K562 (cell line): ENCODE results near the gene VSIG10. TPM values are rescaled to one million over a fixed set of nuclear protein-coding genes. Genes with fewer than 3 reads are reported as not detected.

Experiments used
- ATAC-seq: fragments of 200-7000 bp; cut with Tn5 transposase; 3 replicates; pipeline ENCODE4 v1.9.1; 2020; ENCODE audit warnings: moderate library complexity
- BruUV-seq: library from RNA; stranded (reverse); fragments of 400-500 nt; replicated peaks from 2 replicates; lab custom pipeline; 2021; lab: Mats Ljungman, UMichigan
- CTCF ChIA-PET: fragments of 300-600 bp; formaldehyde crosslinking; extraction: SDS; loops from one replicate; lab custom pipeline; 2021; ENCODE audit warnings: low intra/inter-chr PET ratio; lab: Yijun Ruan, JAX
- POLR2A ChIA-PET: fragments of 300-600, 350-650 bp; sonication (Branson Sonifier 250); formaldehyde crosslinking; extraction: SDS; loops from one replicate; lab custom pipeline; 2021; ENCODE audit warnings: antibody characterized with exemption, inconsistent platforms; lab: Yijun Ruan, JAX
- DNase-seq, 4 experiments: peaks; one replicate each; pipeline versions ENCODE4 v3.0.0 to v3.0.0-alpha.2; 2011 to 2018; ENCODE audit warnings: low spot score in 3 of 4, mixed read lengths in 3 of 4; ENCODE audit errors: extremely low read depth in 1 of 4
- FAIRE-seq: peaks from 2 replicates; lab custom pipeline; 2011; peaks lifted over from hg19 to GRCh38; lab: Jason Lieb, UNC
- H2AFZ ChIP-seq: 2 replicates; pipeline ENCODE4 v1.6.0; 2011; ENCODE audit warnings: low read depth, low read length, control low read depth, inconsistent platforms
- H3K27ac ChIP-seq: fragments of 200-600 bp; 3 replicates; pipeline ENCODE4 v1.8.0; 2011; ENCODE audit warnings: low read depth, mild to moderate bottlenecking, control low read depth, inconsistent platforms, low read length, moderate library complexity, mixed read lengths; ENCODE audit errors: extremely low read depth
- H3K27me3 ChIP-seq, 2 experiments: fragments of 300-600 bp in 1 of 2; 2 replicates in 1 of 2; 3 replicates in 1 of 2; pipeline versions ENCODE4 v1.6.0 to v1.8.0; 2011; ENCODE audit warnings: inconsistent platforms in 2 of 2, low read length in 2 of 2, mild to moderate bottlenecking in 1 of 2, mixed read lengths in 1 of 2, moderate library complexity in 1 of 2; ENCODE audit not compliant: control insufficient read depth in 2 of 2, insufficient read depth in 2 of 2
- H3K36me3 ChIP-seq: fragments of 300-600 bp; 3 replicates; pipeline ENCODE4 v1.8.0; 2011; ENCODE audit warnings: mild to moderate bottlenecking, low read length, inconsistent platforms; ENCODE audit not compliant: control insufficient read depth, insufficient read depth
- H3K4me1 ChIP-seq, 2 experiments: fragments of 200-600 bp in 1 of 2; replicated peaks in 1 of 2; 2 replicates in 1 of 2; 3 replicates in 1 of 2; pipeline versions ENCODE4 v1.5.1 to v1.8.0; 2011; ENCODE audit warnings: inconsistent platforms in 2 of 2, low read length in 2 of 2, mild to moderate bottlenecking in 1 of 2, mixed read lengths in 1 of 2, moderate library complexity in 1 of 2; ENCODE audit not compliant: control insufficient read depth in 2 of 2, insufficient read depth in 2 of 2
- H3K4me2 ChIP-seq: 2 replicates; pipeline ENCODE4 v1.6.1; 2011; ENCODE audit warnings: low read length, control low read depth, inconsistent platforms, mixed read lengths; ENCODE audit not compliant: insufficient read depth
- H3K4me3 ChIP-seq: fragments of 200-600 bp; sonication (generic), shearing (Covaris generic); 2 replicates; pipeline ENCODE4 v1.5.1; 2016; ENCODE audit warnings: control low read depth, inconsistent platforms
- H3K79me2 ChIP-seq: fragments of 200-600 bp; 3 replicates; pipeline ENCODE4 v1.8.0; 2011; ENCODE audit warnings: low read length, inconsistent platforms; ENCODE audit not compliant: control insufficient read depth, insufficient read depth
- H3K9ac ChIP-seq, 2 experiments: 2 replicates each; pipeline versions ENCODE4 v1.6.0 to v1.6.1; 2011; ENCODE audit warnings: low read depth in 2 of 2, low read length in 2 of 2, control low read depth in 1 of 2, inconsistent platforms in 1 of 2, mild to moderate bottlenecking in 1 of 2, mixed read lengths in 1 of 2; ENCODE audit not compliant: insufficient read depth in 1 of 2
- H3K9me1 ChIP-seq: one replicate; pipeline ENCODE4 v1.6.0; 2011; ENCODE audit warnings: inconsistent platforms, mild to moderate bottlenecking, low read length, moderate library complexity; ENCODE audit not compliant: control insufficient read depth, insufficient read depth
- H3K9me3 ChIP-seq: replicated peaks from 2 replicates; pipeline ENCODE4 v1.5.1; 2011; ENCODE audit warnings: low read depth, low read length, inconsistent platforms; ENCODE audit not compliant: control insufficient read depth, insufficient read depth
- H4K20me1 ChIP-seq: replicated peaks from 2 replicates; pipeline ENCODE4 v1.6.1; 2011; ENCODE audit warnings: low read length, inconsistent platforms, mixed read lengths; ENCODE audit not compliant: control insufficient read depth, insufficient read depth
- CCNT2 ChIP-seq: IDR thresholded peaks from 2 replicates; pipeline ENCODE4 v1.6.1; 2011; ENCODE audit warnings: borderline replicate concordance, low read depth, mild to moderate bottlenecking, moderate library complexity, mixed read lengths, low read length; ENCODE audit not compliant: insufficient read length; ENCODE audit errors: extremely low read depth
- ELF2 ChIP-seq: fragments of 250-450 bp; sonication (Bioruptor Pico); IDR thresholded peaks from 2 replicates; pipeline ENCODE4 v1.5.0; 2021; ENCODE audit warnings: mild to moderate bottlenecking
- HMG20B ChIP-seq: fragments of 250-450 bp; sonication (Bioruptor Pico); IDR thresholded peaks from 2 replicates; pipeline ENCODE4 v1.5.0; 2021; ENCODE audit warnings: mild to moderate bottlenecking
- POLR2A ChIP-seq: fragments of 450-650 bp; conservative IDR thresholded peaks from 2 replicates; pipeline ENCODE4 v1.6.1; 2016
- POLR2AphosphoS2 ChIP-seq: IDR thresholded peaks from 2 replicates; pipeline ENCODE4 v1.6.1; 2012; ENCODE audit warnings: low read length, improper control_type of control experiment
- POLR2AphosphoS5 ChIP-seq: IDR thresholded peaks from 2 replicates; pipeline ENCODE4 v1.6.1; 2011; ENCODE audit warnings: mild to moderate bottlenecking, low read depth, low read length, moderate library complexity; ENCODE audit not compliant: control insufficient read depth, insufficient read depth
- POLR2G ChIP-seq: fragments of 200-400 bp; formaldehyde crosslinking; IDR thresholded peaks from 2 replicates; pipeline ENCODE4 v1.6.1; 2017; ENCODE audit warnings: low read depth, mild to moderate bottlenecking, antibody characterized with exemption, low read length, moderate library complexity
- RAD21 ChIP-seq, 2 experiments: fragments of 250-450 bp in 1 of 2; fragments of 450-650 bp in 1 of 2; sonication (Bioruptor Pico) in 1 of 2; formaldehyde crosslinking in 1 of 2; IDR thresholded peaks in 1 of 2; conservative IDR thresholded peaks in 1 of 2; 2 replicates each; pipeline versions ENCODE4 v1.4.0 to v1.8.0; 2020 to 2022; ENCODE audit warnings: mild to moderate bottlenecking in 2 of 2, moderate library complexity in 1 of 2
- SUPT5H ChIP-seq: fragments of 450-650 bp; IDR thresholded peaks from 2 replicates; pipeline ENCODE4 v1.6.1; 2016
- TAF15 ChIP-seq: fragments of 200-400 bp; formaldehyde crosslinking; IDR thresholded peaks from 2 replicates; pipeline ENCODE4 v1.6.1; 2017; ENCODE audit warnings: mild to moderate bottlenecking, low read depth, low read length, moderate library complexity
- TEAD4 ChIP-seq, 2 experiments: sonication (generic) in 1 of 2; formaldehyde crosslinking in 1 of 2; IDR thresholded peaks; 2 replicates each; pipeline versions ENCODE4 v1.6.1 to v1.8.0; 2012 to 2022; ENCODE audit warnings: borderline replicate concordance in 1 of 2, inconsistent platforms in 1 of 2, low read length in 1 of 2, mild to moderate bottlenecking in 1 of 2, missing genetic modification reagents in 1 of 2
- ZFP91 ChIP-seq: sonication (generic); formaldehyde crosslinking; IDR thresholded peaks from 2 replicates; pipeline ENCODE4 v1.8.0; 2022; ENCODE audit warnings: mild to moderate bottlenecking, missing genetic modification reagents
- ZNF655 ChIP-seq: fragments of 250-450 bp; sonication (Bioruptor Pico); IDR thresholded peaks from 2 replicates; pipeline ENCODE4 v1.5.0; 2021
- ZSCAN32 ChIP-seq: fragments of 450-650 bp; formaldehyde crosslinking; IDR thresholded peaks from 2 replicates; pipeline ENCODE4 v1.4.0; 2020; ENCODE audit warnings: mild to moderate bottlenecking, moderate library complexity
- WGBS: fragments of 100-300 bp; shearing (Covaris generic); methylation state at CpG from one replicate; pipeline ENCODE4 v1.1.6; 2016; ENCODE audit warnings: low coverage, mixed read lengths; ENCODE audit not compliant: insufficient coverage; ENCODE audit errors: missing lambda C conversion rate; 5-methylcytosine and 5-hydroxymethylcytosine counted together
- in situ Hi-C: fragments of 300-500 bp; cut with MboI; formaldehyde crosslinking; loops from 4 replicates; pipeline ENCODE4 v1.15.0; 2018; ENCODE audit warnings: inconsistent platforms, mixed read lengths
- intact Hi-C: fragments of 100-400 bp; cut with micrococcal nuclease; formaldehyde crosslinking; loops from 2 replicates; pipeline ENCODE4 v1.14.2; 2022
- polyA plus RNA-seq, 8 experiments: library from polyadenylated mRNA; depleted of rRNA in 4 of 8; stranded (reverse) in 5 of 8; unstranded in 3 of 8; fragments of >200 nt; fragmentation: Nextera tagmentation in 2 of 8; fragmentation: Illumina TruSeq in 1 of 8; extraction: Ambion mirVana in 2 of 8; extraction: Trizol in 1 of 8; gene quantifications; 2 replicates each; pipeline versions ENCODE4 v1.2.1 to v1.2.3, GENCODE V29; 2011 to 2014; ENCODE audit warnings: inconsistent platforms in 1 of 8, missing spikeins in 1 of 8
- total RNA-seq, 7 experiments: library from RNA; depleted of rRNA in 6 of 7; stranded (reverse); fragments of >200 nt in 6 of 7; fragmentation: Illumina TruSeq in 2 of 7; extraction: Trizol in 2 of 7; gene quantifications; 2 replicates each; pipeline versions ENCODE4 v1.2.1 to v1.2.3, GENCODE V29; 2011 to 2021; ENCODE audit warnings: low replicate concordance in 1 of 7
- TF ChIP-seq, protein P1 (sequence below): fragments of 250-450 bp; sonication (Bioruptor Pico); IDR thresholded peaks from 2 replicates; pipeline ENCODE4 v1.5.0; 2020; ENCODE audit warnings: mild to moderate bottlenecking

VSIG10 gene
- total and polyA plus RNA-seq, 9 of the 15 experiments (the other 6 are each of a cell fraction or from before 2014, with no cell fraction given), result 4.1 to 8.8 (median 4.7) TPM

DNA sequence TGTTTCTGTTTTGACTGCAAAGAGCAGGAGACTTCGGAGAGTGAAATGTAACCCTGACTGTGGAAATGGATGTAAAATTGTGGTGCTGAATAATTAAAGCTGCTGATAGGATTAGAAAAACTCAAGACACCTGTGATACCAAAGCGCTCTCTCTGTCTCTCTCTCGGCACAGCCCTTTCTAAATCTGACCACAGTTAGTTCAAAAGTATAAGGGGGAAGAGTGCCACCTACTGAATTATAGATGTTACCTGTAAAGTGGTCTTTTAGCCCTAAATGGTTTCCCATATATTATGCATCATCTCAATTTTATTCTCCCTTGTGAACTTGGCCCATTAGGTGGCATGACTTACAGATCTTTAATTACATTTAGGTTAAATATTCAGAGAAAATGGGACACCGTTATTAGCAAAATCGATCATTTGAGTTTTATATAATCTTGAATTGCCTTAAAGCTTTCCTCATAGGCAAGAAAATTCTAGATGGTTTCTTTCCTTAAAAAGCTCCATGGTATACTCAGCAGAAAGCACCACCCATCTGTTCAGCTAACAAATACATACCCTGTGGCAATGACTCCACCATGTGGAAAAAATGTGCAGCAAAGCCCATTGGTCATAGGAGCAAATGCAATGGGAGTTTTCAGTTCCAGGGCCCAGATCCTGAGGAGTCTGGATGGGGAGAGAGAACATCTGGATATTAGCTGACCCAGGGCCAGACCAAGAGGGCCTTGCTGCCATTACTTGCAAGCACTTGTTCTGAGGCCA lies 69.2 kb downstream of the VSIG10 start (continued):
- peak; percentile 39; the same call in 1 of the 2 replicates for TF ChIP-seq SUPT5H
- peak; percentile 75 for TF ChIP-seq TEAD4 (IDR thresholded peaks at IDR 0.05; ENCODE audit: low read length)
- no peak for TF ChIP-seq TEAD4 (CRISPR knock-in tag; IDR thresholded peaks at IDR 0.05; ENCODE audit: borderline replicate concordance)
- peak in 1 of 2 experiments; percentile 42; a peak in 1 of 4 replicates for TF ChIP-seq RAD21 (CRISPR knock-in tag; conservative IDR thresholded peaks at IDR 0.05 in 1 of 2, IDR thresholded peaks at IDR 0.05 in 1 of 2)
- TF ChIP-seq HMG20B (CRISPR knock-in tag), result no peak
- no peak for TF ChIP-seq ELF2 (CRISPR knock-in tag)
- no peak for TF ChIP-seq CCNT2
- peak; percentile 28; the same call in 1 of the 2 replicates for TF ChIP-seq POLR2G

DNA sequence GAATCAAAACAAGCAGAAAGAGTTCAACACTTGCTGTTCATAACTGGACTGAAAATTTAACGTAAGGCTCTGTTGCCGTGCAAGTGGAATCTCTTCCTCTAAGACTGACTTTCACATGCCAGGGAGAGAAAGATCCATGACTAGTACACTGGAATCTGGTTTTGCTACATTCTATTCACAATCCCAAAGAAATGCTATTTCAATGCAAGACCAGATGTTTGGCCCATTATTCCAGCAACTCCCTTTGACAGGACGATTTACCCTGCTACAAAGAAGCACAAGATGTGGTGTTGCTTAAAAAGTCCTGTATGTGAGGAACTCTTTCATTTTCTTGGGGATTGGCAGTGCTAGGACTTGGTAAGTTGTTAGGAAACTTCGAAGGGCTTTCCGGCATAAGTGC lies 69.9 kb downstream of the VSIG10 start:
- peaks cover 97% of the 10 kb centered on the region for H3K36me3 ChIP-seq
- intact Hi-C loops, result loop anchor here (2.0 kb wide), 1 partner anchor 159 kb away; no protein-coding TSS in a partner anchor
- WGBS, result 94% methylated on average over 5 of the region's 5 CpGs
- no peaks in the 10 kb centered on the region; a peak in 1 of 5 replicates for H3K4me1 ChIP-seq
- CTCF ChIA-PET, result interaction anchor here (3.4 kb wide), 1 partner anchor 159 kb away, joined by 23 read pairs; no protein-coding TSS in a partner anchor
- H3K27ac ChIP-seq, result no peak overlapping the region; the same call in 2 of the 3 replicates
- H2AFZ ChIP-seq, result no peak overlapping the region
- H3K4me3 ChIP-seq, result no peak overlapping the region
- H3K9me1 ChIP-seq, result no peaks in the 10 kb centered on the region
- H3K9me3 ChIP-seq, result no peaks in the 10 kb centered on the region
- no peak overlapping the region for H3K4me2 ChIP-seq
- BruUV-seq, result TSS peak; percentile 3
- H4K20me1 ChIP-seq, result no peaks in the 10 kb centered on the region; the same call in 1 of the 2 replicates
- in situ Hi-C loops, result no loop called here
- no peaks in the 10 kb centered on the region for H3K79me2 ChIP-seq
- H3K9ac ChIP-seq, result no peak overlapping the region
- no peak for ATAC-seq
- POLR2A ChIA-PET, result interaction anchor here (0.6 to 1.9 kb wide), 4 partner anchors 11 to 1137 kb away, joined by 3 to 5 read pairs (median 4); no protein-coding TSS in a partner anchor
- H3K27me3 ChIP-seq, result no peaks in the 10 kb centered on the region
- DNase-seq, result no peak
- FAIRE-seq, result peak; percentile 46
- TF ChIP-seq SUPT5H (peak; percentile 53; the same call in 1 of the 2 replicates), POLR2AphosphoS5 (0 out of 2 replicates have a peak, but pooled peaks have one; percentile 21), TAF15 (no peak), ZFP91 (CRISPR knock-in tag) (no peak), POLR2A (peak; percentile 58; the same call in 1 of the 2 replicates), ZNF655 (CRISPR knock-in tag) (no peak), POLR2AphosphoS2 (peak; percentile 54; the same call in 1 of the 2 replicates), ZSCAN32 (CRISPR knock-in tag) (no peak)
- TF ChIP-seq, protein P1, sequence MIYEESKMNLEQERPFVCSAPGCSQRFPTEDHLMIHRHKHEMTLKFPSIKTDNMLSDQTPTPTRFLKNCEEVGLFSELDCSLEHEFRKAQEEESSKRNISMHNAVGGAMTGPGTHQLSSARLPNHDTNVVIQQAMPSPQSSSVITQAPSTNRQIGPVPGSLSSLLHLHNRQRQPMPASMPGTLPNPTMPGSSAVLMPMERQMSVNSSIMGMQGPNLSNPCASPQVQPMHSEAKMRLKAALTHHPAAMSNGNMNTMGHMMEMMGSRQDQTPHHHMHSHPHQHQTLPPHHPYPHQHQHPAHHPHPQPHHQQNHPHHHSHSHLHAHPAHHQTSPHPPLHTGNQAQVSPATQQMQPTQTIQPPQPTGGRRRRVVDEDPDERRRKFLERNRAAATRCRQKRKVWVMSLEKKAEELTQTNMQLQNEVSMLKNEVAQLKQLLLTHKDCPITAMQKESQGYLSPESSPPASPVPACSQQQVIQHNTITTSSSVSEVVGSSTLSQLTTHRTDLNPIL, result no peak
